K562 (cell line): ENCODE data around the gene NT5C1A. TPM values are rescaled to one million over a fixed set of nuclear protein-coding genes. Genes with fewer than 3 reads are reported as not detected.

Experiments
- ATAC-seq: fragments of 200-7000 bp; cut with Tn5 transposase; 3 replicates; pipeline ENCODE4 v1.9.1; 2020; ENCODE audit warnings: moderate library complexity
- BruUV-seq: library from RNA; stranded (reverse); fragments of 400-500 nt; replicated peaks from 2 replicates; lab custom pipeline; 2021; lab: Mats Ljungman, UMichigan
- CTCF ChIA-PET: fragments of 300-600 bp; formaldehyde crosslinking; extraction: SDS; loops from one replicate; lab custom pipeline; 2021; ENCODE audit warnings: low intra/inter-chr PET ratio; lab: Yijun Ruan, JAX
- POLR2A ChIA-PET: fragments of 300-600, 350-650 bp; sonication (Branson Sonifier 250); formaldehyde crosslinking; extraction: SDS; loops from one replicate; lab custom pipeline; 2021; ENCODE audit warnings: antibody characterized with exemption, inconsistent platforms; lab: Yijun Ruan, JAX
- DNase-seq, 4 experiments: peaks; one replicate each; pipeline versions ENCODE4 v3.0.0 to v3.0.0-alpha.2; 2011 to 2018; ENCODE audit warnings: low spot score in 3 of 4, mixed read lengths in 3 of 4; ENCODE audit errors: extremely low read depth in 1 of 4
- FAIRE-seq: peaks from 2 replicates; lab custom pipeline; 2011; peaks lifted over from hg19 to GRCh38; lab: Jason Lieb, UNC
- H2AFZ ChIP-seq: 2 replicates; pipeline ENCODE4 v1.6.0; 2011; ENCODE audit warnings: low read depth, low read length, control low read depth, inconsistent platforms
- H3K27ac ChIP-seq: fragments of 200-600 bp; 3 replicates; pipeline ENCODE4 v1.8.0; 2011; ENCODE audit warnings: low read depth, mild to moderate bottlenecking, control low read depth, inconsistent platforms, low read length, moderate library complexity, mixed read lengths; ENCODE audit errors: extremely low read depth
- H3K27me3 ChIP-seq, 2 experiments: fragments of 300-600 bp in 1 of 2; 2 replicates in 1 of 2; 3 replicates in 1 of 2; pipeline versions ENCODE4 v1.6.0 to v1.8.0; 2011; ENCODE audit warnings: inconsistent platforms in 2 of 2, low read length in 2 of 2, mild to moderate bottlenecking in 1 of 2, mixed read lengths in 1 of 2, moderate library complexity in 1 of 2; ENCODE audit not compliant: control insufficient read depth in 2 of 2, insufficient read depth in 2 of 2
- H3K36me3 ChIP-seq: fragments of 300-600 bp; 3 replicates; pipeline ENCODE4 v1.8.0; 2011; ENCODE audit warnings: mild to moderate bottlenecking, low read length, inconsistent platforms; ENCODE audit not compliant: control insufficient read depth, insufficient read depth
- H3K4me1 ChIP-seq, 2 experiments: fragments of 200-600 bp in 1 of 2; replicated peaks in 1 of 2; 2 replicates in 1 of 2; 3 replicates in 1 of 2; pipeline versions ENCODE4 v1.5.1 to v1.8.0; 2011; ENCODE audit warnings: inconsistent platforms in 2 of 2, low read length in 2 of 2, mild to moderate bottlenecking in 1 of 2, mixed read lengths in 1 of 2, moderate library complexity in 1 of 2; ENCODE audit not compliant: control insufficient read depth in 2 of 2, insufficient read depth in 2 of 2
- H3K4me2 ChIP-seq: 2 replicates; pipeline ENCODE4 v1.6.1; 2011; ENCODE audit warnings: low read length, control low read depth, inconsistent platforms, mixed read lengths; ENCODE audit not compliant: insufficient read depth
- H3K4me3 ChIP-seq: fragments of 200-600 bp; sonication (generic), shearing (Covaris generic); 2 replicates; pipeline ENCODE4 v1.5.1; 2016; ENCODE audit warnings: control low read depth, inconsistent platforms
- H3K79me2 ChIP-seq: fragments of 200-600 bp; 3 replicates; pipeline ENCODE4 v1.8.0; 2011; ENCODE audit warnings: low read length, inconsistent platforms; ENCODE audit not compliant: control insufficient read depth, insufficient read depth
- H3K9ac ChIP-seq, 2 experiments: 2 replicates each; pipeline versions ENCODE4 v1.6.0 to v1.6.1; 2011; ENCODE audit warnings: low read depth in 2 of 2, low read length in 2 of 2, control low read depth in 1 of 2, inconsistent platforms in 1 of 2, mild to moderate bottlenecking in 1 of 2, mixed read lengths in 1 of 2; ENCODE audit not compliant: insufficient read depth in 1 of 2
- H3K9me1 ChIP-seq: one replicate; pipeline ENCODE4 v1.6.0; 2011; ENCODE audit warnings: inconsistent platforms, mild to moderate bottlenecking, low read length, moderate library complexity; ENCODE audit not compliant: control insufficient read depth, insufficient read depth
- H3K9me3 ChIP-seq: replicated peaks from 2 replicates; pipeline ENCODE4 v1.5.1; 2011; ENCODE audit warnings: low read depth, low read length, inconsistent platforms; ENCODE audit not compliant: control insufficient read depth, insufficient read depth
- H4K20me1 ChIP-seq: replicated peaks from 2 replicates; pipeline ENCODE4 v1.6.1; 2011; ENCODE audit warnings: low read length, inconsistent platforms, mixed read lengths; ENCODE audit not compliant: control insufficient read depth, insufficient read depth
- WGBS: fragments of 100-300 bp; shearing (Covaris generic); methylation state at CpG from one replicate; pipeline ENCODE4 v1.1.6; 2016; ENCODE audit warnings: low coverage, mixed read lengths; ENCODE audit not compliant: insufficient coverage; ENCODE audit errors: missing lambda C conversion rate; 5-methylcytosine and 5-hydroxymethylcytosine counted together
- in situ Hi-C: fragments of 300-500 bp; cut with MboI; formaldehyde crosslinking; loops from 4 replicates; pipeline ENCODE4 v1.15.0; 2018; ENCODE audit warnings: inconsistent platforms, mixed read lengths
- intact Hi-C: fragments of 100-400 bp; cut with micrococcal nuclease; formaldehyde crosslinking; loops from 2 replicates; pipeline ENCODE4 v1.14.2; 2022
- polyA plus RNA-seq, 8 experiments: library from polyadenylated mRNA; depleted of rRNA in 4 of 8; stranded (reverse) in 5 of 8; unstranded in 3 of 8; fragments of >200 nt; fragmentation: Nextera tagmentation in 2 of 8; fragmentation: Illumina TruSeq in 1 of 8; extraction: Ambion mirVana in 2 of 8; extraction: Trizol in 1 of 8; gene quantifications; 2 replicates each; pipeline versions ENCODE4 v1.2.1 to v1.2.3, GENCODE V29; 2011 to 2014; ENCODE audit warnings: inconsistent platforms in 1 of 8, missing spikeins in 1 of 8
- total RNA-seq, 7 experiments: library from RNA; depleted of rRNA in 6 of 7; stranded (reverse); fragments of >200 nt in 6 of 7; fragmentation: Illumina TruSeq in 2 of 7; extraction: Trizol in 2 of 7; gene quantifications; 2 replicates each; pipeline versions ENCODE4 v1.2.1 to v1.2.3, GENCODE V29; 2011 to 2021; ENCODE audit warnings: low replicate concordance in 1 of 7
- TF ChIP-seq, protein P1 (sequence below): fragments of 250-450 bp; sonication (Bioruptor Pico); IDR thresholded peaks from 2 replicates; pipeline ENCODE4 v1.4.0; 2020; ENCODE audit warnings: mild to moderate bottlenecking, moderate library complexity, borderline replicate concordance
- TF ChIP-seq, protein P2 (sequence below): fragments of 250-450 bp; sonication (Bioruptor Pico); IDR thresholded peaks from 2 replicates; pipeline ENCODE4 v1.5.0; 2020; ENCODE audit warnings: mild to moderate bottlenecking, borderline replicate concordance
- TF ChIP-seq, protein P3 (sequence below): fragments of 450-650 bp; IDR thresholded peaks from 2 replicates; pipeline ENCODE4 v1.6.1; 2016; ENCODE audit warnings: mild to moderate bottlenecking, moderate library complexity

NT5C1A gene
- total and polyA plus RNA-seq, 9 of the 15 experiments (the other 6 are each of a cell fraction or from before 2014, with no cell fraction given): not detected

DNA sequence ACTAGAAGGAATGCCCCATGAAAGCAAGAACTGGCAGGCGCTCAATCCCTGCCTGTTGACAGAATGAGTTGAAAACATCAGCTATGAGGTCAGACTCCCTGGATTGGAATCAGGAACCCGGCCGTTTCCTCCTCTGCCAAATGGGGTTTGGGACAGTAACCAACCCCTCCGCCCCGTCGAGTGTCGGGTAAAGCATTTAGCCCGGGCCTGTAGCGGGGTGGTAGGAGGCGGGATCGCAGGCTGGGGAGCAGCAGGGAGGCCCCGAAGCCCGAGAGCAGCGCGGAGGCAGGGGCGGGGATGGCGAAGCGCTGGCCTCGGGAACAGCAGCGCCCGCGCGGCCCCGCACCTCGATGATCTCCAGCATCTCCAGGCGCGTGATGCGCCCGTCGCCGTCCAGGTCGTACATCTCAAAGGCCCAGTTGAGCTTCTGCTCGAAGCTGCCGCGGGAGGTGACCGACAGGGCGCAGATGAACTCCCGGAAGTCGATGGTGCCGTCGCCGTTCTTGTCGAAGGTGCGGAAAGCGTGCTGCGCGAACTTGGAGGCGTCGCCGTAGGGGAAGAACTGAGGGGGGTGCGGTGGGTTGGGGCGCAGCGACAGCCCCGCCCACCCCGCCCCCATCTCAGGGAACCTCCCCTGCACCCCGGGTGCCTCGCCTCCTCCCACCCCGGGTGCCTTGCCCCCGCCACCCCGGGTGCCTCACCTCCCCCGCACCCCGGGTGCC is 11.8 kb upstream of the NT5C1A start:
- Histone ChIP-seq H3K4me3 (no peak overlapping the region), H3K9me1 (no peaks in the 10 kb centered on the region), H3K36me3 (no peaks in the 10 kb centered on the region), H3K4me1 (peaks cover 0 to 5% of the 10 kb centered on the region in 2 experiments; a peak in 1 of 5 replicates), H3K9me3 (no peaks in the 10 kb centered on the region), H3K79me2 (no peaks in the 10 kb centered on the region), H3K9ac (no peak overlapping the region), H3K27me3 (peaks cover 36 to 76% of the 10 kb centered on the region in 2 experiments), H3K4me2 (no peak overlapping the region), H3K27ac (no peak overlapping the region), H4K20me1 (no peaks in the 10 kb centered on the region), H2AFZ (no peak overlapping the region)
- ChIA-PET CTCF (no interaction called here), POLR2A (interaction anchor here (0.6 to 2.0 kb wide), 3 partner anchors 18 to 766 kb away, joined by 3 to 4 read pairs (median 3); partner anchors contain the start of gene ZFP69B)
- intact Hi-C loops (no loop called here), in situ Hi-C loops (no loop called here)
- ATAC-seq: no peak
- no TSS peak for BruUV-seq
- DNase-seq: peak in 2 of 4 experiments; percentile 45 to 49
- no peak for FAIRE-seq
- 27% methylated on average over 37 of the region's 62 CpGs for WGBS
- TF ChIP-seq, protein P1, sequence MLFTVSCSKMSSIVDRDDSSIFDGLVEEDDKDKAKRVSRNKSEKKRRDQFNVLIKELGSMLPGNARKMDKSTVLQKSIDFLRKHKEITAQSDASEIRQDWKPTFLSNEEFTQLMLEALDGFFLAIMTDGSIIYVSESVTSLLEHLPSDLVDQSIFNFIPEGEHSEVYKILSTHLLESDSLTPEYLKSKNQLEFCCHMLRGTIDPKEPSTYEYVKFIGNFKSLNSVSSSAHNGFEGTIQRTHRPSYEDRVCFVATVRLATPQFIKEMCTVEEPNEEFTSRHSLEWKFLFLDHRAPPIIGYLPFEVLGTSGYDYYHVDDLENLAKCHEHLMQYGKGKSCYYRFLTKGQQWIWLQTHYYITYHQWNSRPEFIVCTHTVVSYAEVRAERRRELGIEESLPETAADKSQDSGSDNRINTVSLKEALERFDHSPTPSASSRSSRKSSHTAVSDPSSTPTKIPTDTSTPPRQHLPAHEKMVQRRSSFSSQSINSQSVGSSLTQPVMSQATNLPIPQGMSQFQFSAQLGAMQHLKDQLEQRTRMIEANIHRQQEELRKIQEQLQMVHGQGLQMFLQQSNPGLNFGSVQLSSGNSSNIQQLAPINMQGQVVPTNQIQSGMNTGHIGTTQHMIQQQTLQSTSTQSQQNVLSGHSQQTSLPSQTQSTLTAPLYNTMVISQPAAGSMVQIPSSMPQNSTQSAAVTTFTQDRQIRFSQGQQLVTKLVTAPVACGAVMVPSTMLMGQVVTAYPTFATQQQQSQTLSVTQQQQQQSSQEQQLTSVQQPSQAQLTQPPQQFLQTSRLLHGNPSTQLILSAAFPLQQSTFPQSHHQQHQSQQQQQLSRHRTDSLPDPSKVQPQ (CRISPR knock-in tag): no peak
- TF ChIP-seq, protein P2, sequence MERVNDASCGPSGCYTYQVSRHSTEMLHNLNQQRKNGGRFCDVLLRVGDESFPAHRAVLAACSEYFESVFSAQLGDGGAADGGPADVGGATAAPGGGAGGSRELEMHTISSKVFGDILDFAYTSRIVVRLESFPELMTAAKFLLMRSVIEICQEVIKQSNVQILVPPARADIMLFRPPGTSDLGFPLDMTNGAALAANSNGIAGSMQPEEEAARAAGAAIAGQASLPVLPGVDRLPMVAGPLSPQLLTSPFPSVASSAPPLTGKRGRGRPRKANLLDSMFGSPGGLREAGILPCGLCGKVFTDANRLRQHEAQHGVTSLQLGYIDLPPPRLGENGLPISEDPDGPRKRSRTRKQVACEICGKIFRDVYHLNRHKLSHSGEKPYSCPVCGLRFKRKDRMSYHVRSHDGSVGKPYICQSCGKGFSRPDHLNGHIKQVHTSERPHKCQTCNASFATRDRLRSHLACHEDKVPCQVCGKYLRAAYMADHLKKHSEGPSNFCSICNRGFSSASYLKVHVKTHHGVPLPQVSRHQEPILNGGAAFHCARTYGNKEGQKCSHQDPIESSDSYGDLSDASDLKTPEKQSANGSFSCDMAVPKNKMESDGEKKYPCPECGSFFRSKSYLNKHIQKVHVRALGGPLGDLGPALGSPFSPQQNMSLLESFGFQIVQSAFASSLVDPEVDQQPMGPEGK (CRISPR knock-in tag): no peak
- TF ChIP-seq, protein P3, sequence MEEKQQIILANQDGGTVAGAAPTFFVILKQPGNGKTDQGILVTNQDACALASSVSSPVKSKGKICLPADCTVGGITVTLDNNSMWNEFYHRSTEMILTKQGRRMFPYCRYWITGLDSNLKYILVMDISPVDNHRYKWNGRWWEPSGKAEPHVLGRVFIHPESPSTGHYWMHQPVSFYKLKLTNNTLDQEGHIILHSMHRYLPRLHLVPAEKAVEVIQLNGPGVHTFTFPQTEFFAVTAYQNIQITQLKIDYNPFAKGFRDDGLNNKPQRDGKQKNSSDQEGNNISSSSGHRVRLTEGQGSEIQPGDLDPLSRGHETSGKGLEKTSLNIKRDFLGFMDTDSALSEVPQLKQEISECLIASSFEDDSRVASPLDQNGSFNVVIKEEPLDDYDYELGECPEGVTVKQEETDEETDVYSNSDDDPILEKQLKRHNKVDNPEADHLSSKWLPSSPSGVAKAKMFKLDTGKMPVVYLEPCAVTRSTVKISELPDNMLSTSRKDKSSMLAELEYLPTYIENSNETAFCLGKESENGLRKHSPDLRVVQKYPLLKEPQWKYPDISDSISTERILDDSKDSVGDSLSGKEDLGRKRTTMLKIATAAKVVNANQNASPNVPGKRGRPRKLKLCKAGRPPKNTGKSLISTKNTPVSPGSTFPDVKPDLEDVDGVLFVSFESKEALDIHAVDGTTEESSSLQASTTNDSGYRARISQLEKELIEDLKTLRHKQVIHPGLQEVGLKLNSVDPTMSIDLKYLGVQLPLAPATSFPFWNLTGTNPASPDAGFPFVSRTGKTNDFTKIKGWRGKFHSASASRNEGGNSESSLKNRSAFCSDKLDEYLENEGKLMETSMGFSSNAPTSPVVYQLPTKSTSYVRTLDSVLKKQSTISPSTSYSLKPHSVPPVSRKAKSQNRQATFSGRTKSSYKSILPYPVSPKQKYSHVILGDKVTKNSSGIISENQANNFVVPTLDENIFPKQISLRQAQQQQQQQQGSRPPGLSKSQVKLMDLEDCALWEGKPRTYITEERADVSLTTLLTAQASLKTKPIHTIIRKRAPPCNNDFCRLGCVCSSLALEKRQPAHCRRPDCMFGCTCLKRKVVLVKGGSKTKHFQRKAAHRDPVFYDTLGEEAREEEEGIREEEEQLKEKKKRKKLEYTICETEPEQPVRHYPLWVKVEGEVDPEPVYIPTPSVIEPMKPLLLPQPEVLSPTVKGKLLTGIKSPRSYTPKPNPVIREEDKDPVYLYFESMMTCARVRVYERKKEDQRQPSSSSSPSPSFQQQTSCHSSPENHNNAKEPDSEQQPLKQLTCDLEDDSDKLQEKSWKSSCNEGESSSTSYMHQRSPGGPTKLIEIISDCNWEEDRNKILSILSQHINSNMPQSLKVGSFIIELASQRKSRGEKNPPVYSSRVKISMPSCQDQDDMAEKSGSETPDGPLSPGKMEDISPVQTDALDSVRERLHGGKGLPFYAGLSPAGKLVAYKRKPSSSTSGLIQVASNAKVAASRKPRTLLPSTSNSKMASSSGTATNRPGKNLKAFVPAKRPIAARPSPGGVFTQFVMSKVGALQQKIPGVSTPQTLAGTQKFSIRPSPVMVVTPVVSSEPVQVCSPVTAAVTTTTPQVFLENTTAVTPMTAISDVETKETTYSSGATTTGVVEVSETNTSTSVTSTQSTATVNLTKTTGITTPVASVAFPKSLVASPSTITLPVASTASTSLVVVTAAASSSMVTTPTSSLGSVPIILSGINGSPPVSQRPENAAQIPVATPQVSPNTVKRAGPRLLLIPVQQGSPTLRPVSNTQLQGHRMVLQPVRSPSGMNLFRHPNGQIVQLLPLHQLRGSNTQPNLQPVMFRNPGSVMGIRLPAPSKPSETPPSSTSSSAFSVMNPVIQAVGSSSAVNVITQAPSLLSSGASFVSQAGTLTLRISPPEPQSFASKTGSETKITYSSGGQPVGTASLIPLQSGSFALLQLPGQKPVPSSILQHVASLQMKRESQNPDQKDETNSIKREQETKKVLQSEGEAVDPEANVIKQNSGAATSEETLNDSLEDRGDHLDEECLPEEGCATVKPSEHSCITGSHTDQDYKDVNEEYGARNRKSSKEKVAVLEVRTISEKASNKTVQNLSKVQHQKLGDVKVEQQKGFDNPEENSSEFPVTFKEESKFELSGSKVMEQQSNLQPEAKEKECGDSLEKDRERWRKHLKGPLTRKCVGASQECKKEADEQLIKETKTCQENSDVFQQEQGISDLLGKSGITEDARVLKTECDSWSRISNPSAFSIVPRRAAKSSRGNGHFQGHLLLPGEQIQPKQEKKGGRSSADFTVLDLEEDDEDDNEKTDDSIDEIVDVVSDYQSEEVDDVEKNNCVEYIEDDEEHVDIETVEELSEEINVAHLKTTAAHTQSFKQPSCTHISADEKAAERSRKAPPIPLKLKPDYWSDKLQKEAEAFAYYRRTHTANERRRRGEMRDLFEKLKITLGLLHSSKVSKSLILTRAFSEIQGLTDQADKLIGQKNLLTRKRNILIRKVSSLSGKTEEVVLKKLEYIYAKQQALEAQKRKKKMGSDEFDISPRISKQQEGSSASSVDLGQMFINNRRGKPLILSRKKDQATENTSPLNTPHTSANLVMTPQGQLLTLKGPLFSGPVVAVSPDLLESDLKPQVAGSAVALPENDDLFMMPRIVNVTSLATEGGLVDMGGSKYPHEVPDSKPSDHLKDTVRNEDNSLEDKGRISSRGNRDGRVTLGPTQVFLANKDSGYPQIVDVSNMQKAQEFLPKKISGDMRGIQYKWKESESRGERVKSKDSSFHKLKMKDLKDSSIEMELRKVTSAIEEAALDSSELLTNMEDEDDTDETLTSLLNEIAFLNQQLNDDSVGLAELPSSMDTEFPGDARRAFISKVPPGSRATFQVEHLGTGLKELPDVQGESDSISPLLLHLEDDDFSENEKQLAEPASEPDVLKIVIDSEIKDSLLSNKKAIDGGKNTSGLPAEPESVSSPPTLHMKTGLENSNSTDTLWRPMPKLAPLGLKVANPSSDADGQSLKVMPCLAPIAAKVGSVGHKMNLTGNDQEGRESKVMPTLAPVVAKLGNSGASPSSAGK: 0 out of 2 replicates have a peak, but pooled peaks have one; percentile 20
